GM12873 (cell line): Measurements from ENCODE around the gene FRG2B.

Source experiments
- TF ChIP-seq, protein P1 (sequence below): IDR thresholded peaks from 2 replicates; pipeline ENCODE4 v1.5.1; 2012; ENCODE audit warnings: low read depth, mild to moderate bottlenecking, moderate library complexity, low read length, control low read depth; ENCODE audit not compliant: insufficient read depth; ENCODE audit errors: missing control alignments

FRG2B gene

GRCh38 chr10:133608855-133609254, 17.7 kb downstream of the FRG2B start:
- TF ChIP-seq, protein P1, sequence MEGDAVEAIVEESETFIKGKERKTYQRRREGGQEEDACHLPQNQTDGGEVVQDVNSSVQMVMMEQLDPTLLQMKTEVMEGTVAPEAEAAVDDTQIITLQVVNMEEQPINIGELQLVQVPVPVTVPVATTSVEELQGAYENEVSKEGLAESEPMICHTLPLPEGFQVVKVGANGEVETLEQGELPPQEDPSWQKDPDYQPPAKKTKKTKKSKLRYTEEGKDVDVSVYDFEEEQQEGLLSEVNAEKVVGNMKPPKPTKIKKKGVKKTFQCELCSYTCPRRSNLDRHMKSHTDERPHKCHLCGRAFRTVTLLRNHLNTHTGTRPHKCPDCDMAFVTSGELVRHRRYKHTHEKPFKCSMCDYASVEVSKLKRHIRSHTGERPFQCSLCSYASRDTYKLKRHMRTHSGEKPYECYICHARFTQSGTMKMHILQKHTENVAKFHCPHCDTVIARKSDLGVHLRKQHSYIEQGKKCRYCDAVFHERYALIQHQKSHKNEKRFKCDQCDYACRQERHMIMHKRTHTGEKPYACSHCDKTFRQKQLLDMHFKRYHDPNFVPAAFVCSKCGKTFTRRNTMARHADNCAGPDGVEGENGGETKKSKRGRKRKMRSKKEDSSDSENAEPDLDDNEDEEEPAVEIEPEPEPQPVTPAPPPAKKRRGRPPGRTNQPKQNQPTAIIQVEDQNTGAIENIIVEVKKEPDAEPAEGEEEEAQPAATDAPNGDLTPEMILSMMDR: peak; percentile 60

GRCh38 chr10:133600657-133601056, 25.9 kb downstream of the FRG2B start:
- TF ChIP-seq, protein P1: no peak

DNA sequence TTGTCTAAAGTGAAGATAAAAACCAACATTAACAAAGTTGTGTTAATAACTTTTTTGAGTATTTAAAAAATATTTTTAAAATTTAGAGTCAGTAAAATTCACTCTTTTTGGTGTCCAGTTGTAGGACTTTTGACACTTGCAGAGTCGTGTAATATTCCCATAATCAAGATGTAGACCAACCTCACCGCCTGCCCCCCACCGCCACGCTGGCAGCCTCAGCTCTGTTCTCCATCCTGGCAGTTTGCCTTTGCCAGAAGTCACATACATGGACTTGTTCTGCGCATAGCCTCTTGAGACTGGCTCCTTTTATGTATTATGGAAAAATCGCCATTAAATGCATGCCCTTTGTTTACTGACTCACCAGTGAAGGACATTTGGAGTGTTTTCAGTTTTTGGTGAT, 33.9 kb downstream of the FRG2B start:
- TF ChIP-seq, protein P1: no peak

DNA sequence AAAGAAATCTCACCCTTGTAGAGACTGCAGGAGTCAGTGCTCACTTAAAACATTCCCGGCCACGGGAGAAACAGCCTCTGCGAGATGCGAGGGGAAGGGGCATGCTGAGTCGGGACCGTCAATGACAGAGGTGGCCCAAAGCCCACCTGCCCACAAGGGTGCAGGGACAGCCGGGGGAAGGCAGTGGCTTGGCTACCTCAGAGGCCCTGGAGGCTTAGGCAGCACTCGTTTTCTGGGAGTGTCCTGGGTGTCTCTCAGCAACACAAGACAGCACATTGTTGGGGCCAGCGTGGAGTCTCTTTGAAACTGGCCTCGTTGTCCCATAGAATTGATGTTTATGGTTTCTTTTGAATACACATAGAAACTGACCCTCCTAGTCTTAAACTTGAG, 35.6 kb downstream of the FRG2B start:
- TF ChIP-seq, protein P1: no peak

DNA sequence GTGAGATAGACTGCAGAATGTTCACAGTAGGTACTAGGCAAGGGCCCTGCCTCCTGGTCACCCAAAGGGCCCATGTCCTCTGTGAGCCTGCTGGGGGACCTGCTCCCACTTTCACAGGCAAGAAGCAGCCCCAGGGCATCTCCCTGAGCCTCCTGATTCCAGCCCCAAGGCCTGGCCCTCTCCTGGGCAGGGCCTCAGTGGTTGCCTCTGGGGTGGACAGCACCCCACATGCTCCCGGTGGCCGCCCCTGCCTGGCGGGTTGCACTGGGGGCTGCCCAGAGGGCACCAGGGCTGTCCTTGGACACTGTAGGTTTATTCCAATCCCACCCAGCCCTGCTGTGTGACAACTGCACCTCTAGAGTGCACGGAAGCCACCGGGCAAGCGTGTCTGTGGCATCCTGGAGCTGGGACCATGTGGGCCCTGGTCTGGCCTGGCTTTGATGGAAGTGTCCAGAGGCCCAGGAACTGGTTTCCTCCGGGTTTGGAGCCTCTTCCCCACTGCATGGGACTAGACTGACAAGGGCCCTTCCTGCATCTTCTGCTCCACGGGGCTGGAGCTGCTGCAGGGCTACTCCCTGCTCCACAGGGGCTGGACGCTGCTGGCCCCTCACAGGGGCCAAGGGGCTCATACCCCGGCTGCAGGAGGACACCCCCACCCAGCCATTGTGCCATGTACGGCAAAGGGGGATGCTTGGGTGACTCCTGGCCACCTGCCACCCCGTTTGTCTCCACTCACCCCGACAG, 36.2 kb downstream of the FRG2B start:
- TF ChIP-seq, protein P1: no peak
